ENCODE data around the gene STXBP5. TPM values are rescaled to one million over a fixed set of nuclear protein-coding genes. Genes with fewer than 3 reads are reported as not detected.

Gene STXBP5
- polyA plus RNA-seq, 1 donor (not counting 4 experiments of a cell fraction or from before 2014, with no cell fraction given) = 19.4 TPM

DNA sequence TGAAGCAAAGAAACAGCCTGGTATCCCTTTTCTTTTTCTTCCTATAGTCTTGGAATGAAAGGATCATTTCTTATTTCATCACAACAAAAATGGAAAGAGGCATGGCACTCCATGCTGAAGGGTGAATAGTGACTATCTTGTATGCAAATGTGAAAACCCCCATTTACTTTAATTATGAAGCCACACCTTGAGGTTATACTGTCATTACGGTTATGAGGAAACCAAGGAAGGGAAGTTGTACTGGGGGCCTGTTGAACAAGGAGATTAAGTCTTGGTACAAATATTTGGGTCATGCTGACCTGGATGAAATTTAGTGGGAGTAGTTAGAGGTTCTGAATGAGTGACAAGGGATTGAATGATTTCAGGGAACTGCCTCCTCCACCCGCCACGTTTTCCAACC is 8.7 kb upstream of the STXBP5 start:
- Histone ChIP-seq H3K4me3 (ENCODE audit: control insufficient read depth in 2 of 3, extremely low read depth in 1 of 3, insufficient read depth in 2 of 3, low read depth in 1 of 3, low read length in 3 of 3) (no peak overlapping the region), H3K9ac (ENCODE audit: control insufficient read depth, extremely low read depth, insufficient read depth, low read length) (no peak overlapping the region), H2AFZ (ENCODE audit: control insufficient read depth, low read length) (no peak overlapping the region), H3K36me3 (ENCODE audit: control insufficient read depth in 2 of 2, extremely low read depth in 1 of 2, insufficient read depth in 2 of 2, low read length in 2 of 2) (no peaks in the 10 kb centered on the region), H3K79me2 (ENCODE audit: control insufficient read depth, insufficient read depth, low read length) (no peaks in the 10 kb centered on the region), H3K4me1 (ENCODE audit: control insufficient read depth, extremely low read depth, insufficient read depth, low read length) (no peaks in the 10 kb centered on the region), H3K27me3 (ENCODE audit: control insufficient read depth, extremely low read depth, insufficient read depth, low read length) (no peaks in the 10 kb centered on the region), H3K9me3 (ENCODE audit: control insufficient read depth, low read depth, low read length) (no peaks in the 10 kb centered on the region), H4K20me1 (ENCODE audit: control insufficient read depth, extremely low read depth, insufficient read depth, low read length) (no peaks in the 10 kb centered on the region), H3K4me2 (ENCODE audit: control insufficient read depth, extremely low read depth, insufficient read depth, low read depth, low read length) (no peak overlapping the region), H3K9me1 (ENCODE audit: control insufficient read depth, extremely low read depth, insufficient read depth, low read length) (no peaks in the 10 kb centered on the region), H3K27ac (ENCODE audit: control insufficient read depth, insufficient read depth, low read length) (no peak overlapping the region)
- FAIRE-seq (no peak), DNase-seq (ENCODE audit: low read depth, low spot score) (no peak)
- no peak for TF ChIP-seq EZH2 (IDR thresholded peaks at IDR 0.05; ENCODE audit: low read length)
- TF ChIP-seq, protein P1, sequence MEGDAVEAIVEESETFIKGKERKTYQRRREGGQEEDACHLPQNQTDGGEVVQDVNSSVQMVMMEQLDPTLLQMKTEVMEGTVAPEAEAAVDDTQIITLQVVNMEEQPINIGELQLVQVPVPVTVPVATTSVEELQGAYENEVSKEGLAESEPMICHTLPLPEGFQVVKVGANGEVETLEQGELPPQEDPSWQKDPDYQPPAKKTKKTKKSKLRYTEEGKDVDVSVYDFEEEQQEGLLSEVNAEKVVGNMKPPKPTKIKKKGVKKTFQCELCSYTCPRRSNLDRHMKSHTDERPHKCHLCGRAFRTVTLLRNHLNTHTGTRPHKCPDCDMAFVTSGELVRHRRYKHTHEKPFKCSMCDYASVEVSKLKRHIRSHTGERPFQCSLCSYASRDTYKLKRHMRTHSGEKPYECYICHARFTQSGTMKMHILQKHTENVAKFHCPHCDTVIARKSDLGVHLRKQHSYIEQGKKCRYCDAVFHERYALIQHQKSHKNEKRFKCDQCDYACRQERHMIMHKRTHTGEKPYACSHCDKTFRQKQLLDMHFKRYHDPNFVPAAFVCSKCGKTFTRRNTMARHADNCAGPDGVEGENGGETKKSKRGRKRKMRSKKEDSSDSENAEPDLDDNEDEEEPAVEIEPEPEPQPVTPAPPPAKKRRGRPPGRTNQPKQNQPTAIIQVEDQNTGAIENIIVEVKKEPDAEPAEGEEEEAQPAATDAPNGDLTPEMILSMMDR (optimal IDR thresholded peaks at IDR 0.05 in 1 of 3, IDR thresholded peaks at IDR 0.05 in 1 of 3, conservative IDR thresholded peaks at IDR 0.05 in 1 of 3; ENCODE audit: extremely low read depth in 1 of 3, insufficient read depth in 2 of 3, low read length in 3 of 3) = no peak
- dilution Hi-C loops (cut with MboI; ENCODE audit: extremely low pct_ligation_motif_present, low sequenced_read_pairs) = no loop called here

DNA sequence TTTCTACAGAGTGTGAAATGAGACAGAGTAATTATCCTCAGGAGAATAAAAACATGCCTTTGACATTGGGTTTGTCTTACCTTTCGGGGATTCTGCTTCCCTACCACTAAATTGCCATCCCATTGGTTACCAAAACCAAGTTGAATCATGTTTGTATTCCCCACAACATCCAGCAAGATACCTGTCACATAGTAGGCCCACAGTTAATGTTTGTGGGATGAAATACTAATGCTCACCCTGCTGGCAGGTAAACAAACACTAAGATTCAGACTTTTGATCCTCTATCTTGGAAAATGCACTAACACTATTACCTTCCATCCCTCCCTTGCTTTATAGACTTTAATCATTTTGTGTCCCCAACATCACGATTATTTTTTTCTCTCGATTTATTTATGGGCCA is 8.2 kb upstream of the STXBP5 start:
- Histone ChIP-seq H2AFZ (ENCODE audit: control insufficient read depth, low read length) (no peak overlapping the region), H3K4me2 (ENCODE audit: control insufficient read depth, extremely low read depth, insufficient read depth, low read depth, low read length) (no peak overlapping the region)

More for the DNA sequence above, 8.2 kb upstream of the STXBP5 start:
- Histone ChIP-seq H3K9me3 (ENCODE audit: control insufficient read depth, low read depth, low read length) (no peaks in the 10 kb centered on the region), H3K4me3 (ENCODE audit: control insufficient read depth in 2 of 3, extremely low read depth in 1 of 3, insufficient read depth in 2 of 3, low read depth in 1 of 3, low read length in 3 of 3) (no peak overlapping the region), H3K27ac (ENCODE audit: control insufficient read depth, insufficient read depth, low read length) (no peak overlapping the region), H3K4me1 (ENCODE audit: control insufficient read depth, extremely low read depth, insufficient read depth, low read length) (no peaks in the 10 kb centered on the region), H3K36me3 (ENCODE audit: control insufficient read depth in 2 of 2, extremely low read depth in 1 of 2, insufficient read depth in 2 of 2, low read length in 2 of 2) (no peaks in the 10 kb centered on the region), H3K9me1 (ENCODE audit: control insufficient read depth, extremely low read depth, insufficient read depth, low read length) (no peaks in the 10 kb centered on the region), H3K27me3 (ENCODE audit: control insufficient read depth, extremely low read depth, insufficient read depth, low read length) (no peaks in the 10 kb centered on the region), H3K79me2 (ENCODE audit: control insufficient read depth, insufficient read depth, low read length) (no peaks in the 10 kb centered on the region), H3K9ac (ENCODE audit: control insufficient read depth, extremely low read depth, insufficient read depth, low read length) (no peak overlapping the region), H4K20me1 (ENCODE audit: control insufficient read depth, extremely low read depth, insufficient read depth, low read length) (no peaks in the 10 kb centered on the region)
- no peak for DNase-seq (ENCODE audit: low read depth, low spot score)
- dilution Hi-C loops (cut with MboI; ENCODE audit: extremely low pct_ligation_motif_present, low sequenced_read_pairs) = no loop called here
- no peak for TF ChIP-seq EZH2 (IDR thresholded peaks at IDR 0.05; ENCODE audit: low read length)
- TF ChIP-seq, protein P1 (optimal IDR thresholded peaks at IDR 0.05 in 1 of 3, IDR thresholded peaks at IDR 0.05 in 1 of 3, conservative IDR thresholded peaks at IDR 0.05 in 1 of 3; ENCODE audit: extremely low read depth in 1 of 3, insufficient read depth in 2 of 3, low read length in 3 of 3) = no peak
- no peak for FAIRE-seq
